T-helper 1 cell (primary cell): ENCODE results near the gene AXL.

Experiments
- DNase-seq, 5 donors: peaks; one replicate each; pipeline ENCODE4 v3.0.0-alpha.2; 2012 to 2020

Gene AXL

DNA sequence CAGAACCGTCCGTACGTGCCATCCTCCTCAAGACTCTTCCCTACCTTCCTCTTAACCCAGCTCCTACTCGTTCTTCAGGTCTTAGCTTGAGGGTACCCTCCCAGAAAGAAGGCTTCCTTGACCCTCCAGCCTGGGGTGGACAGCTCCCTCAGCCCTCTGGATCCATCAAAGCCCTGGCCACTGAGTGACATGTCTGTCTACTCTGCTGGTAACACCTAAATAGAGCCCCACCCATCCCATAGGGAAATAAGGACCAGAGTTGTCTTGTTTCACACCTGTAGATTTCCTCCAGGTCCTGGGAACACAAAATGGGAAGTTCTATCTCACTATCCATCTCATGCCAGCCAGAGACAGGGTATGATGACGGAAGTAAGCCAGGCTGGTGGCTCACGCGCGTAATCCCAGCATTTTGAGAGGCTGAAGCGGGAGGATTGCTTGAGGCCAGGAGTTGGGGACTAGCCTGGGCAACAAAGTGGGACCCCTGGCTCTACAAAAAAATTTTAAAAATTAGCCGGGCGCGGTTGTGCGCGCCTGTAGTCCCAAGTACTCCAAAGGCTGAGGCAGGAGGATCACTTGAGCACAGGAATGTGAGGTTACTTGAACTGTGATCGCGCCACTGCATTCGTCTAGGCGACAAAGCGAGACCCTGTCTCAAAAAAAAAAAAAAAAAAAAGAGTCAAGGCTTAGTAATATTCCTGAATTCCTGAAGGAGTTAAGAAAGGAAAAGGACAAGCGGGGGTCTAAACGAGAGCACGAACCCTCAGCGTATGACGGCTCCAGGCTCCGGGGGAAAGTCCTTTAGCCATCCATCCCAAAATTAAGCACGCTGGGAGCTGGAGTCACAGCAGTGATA lies 90.4 kb downstream of the AXL start:
- DNase-seq = peak in 1 of 5 donors; percentile 47

DNA sequence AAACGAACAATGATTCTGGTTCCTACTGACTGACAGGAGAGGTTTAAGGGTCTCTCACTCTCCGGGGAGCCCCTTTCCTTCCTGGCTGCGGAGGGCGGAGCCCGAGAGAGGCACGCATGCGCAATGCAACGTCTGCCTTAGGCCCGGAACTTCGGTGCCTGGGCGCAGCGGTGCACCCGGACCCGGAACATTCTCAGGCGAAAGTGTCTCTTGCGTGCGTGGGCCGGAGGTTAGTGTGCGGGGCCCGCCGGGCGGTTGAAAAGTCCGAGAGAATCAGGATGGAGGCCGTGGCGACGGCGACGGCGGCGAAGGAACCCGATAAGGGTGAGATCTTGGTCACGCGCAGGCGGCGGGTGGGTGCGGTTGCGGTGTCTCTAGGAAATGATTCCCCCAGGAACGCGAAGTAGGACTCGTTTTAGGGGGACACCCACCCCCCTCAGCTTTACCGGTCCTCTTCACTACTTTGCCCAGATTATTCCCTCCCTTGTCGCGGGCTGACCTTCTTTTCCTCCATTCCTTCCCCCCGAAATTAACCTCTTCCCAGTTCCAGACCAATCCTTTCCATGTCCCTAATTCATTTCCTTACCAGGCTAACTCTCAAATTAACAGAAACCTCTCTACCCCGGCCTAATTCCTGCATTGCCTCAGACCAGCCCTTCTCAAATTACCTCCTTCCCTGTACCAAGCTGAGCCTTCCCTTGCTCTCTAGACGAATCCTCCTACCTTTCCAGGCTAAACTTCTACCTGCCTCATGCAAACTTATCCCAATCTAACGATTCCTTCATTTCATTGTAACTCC lies 91.2 kb downstream of the AXL start, which contains the start of gene CCDC97:
CCDC97 (plus strand) TSS at position 140 of the 799 bp plus-strand sequence; CDS start at position 279, 139 bp downstream.
- peak; percentile 78 to 90 (median 85) for DNase-seq

DNA sequence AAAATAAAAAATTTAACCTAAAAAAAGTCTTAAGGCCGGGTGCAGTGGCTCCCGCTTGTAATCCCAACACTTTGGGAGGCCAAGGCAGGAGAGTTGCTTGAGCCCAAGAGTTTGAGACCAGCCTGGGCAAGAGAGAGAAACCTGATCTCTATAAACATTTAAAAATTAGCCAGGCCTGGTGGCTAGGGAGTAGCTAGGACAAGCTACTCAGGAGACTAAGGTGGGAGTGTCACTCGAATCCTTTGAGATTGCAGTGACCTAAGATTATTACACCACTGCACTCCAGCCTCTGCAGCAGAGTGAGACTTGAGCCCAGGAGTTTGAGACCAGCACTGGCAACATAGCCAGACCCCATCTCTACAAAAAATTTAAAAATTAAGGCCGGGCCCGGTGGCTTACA lies 92.0 kb downstream of the AXL start:
- DNase-seq = no peak
